IgD-negative memory B cell (primary cell): ENCODE measurements around the gene SPACA4. TPM values are rescaled to one million over a fixed set of nuclear protein-coding genes. Genes with fewer than 3 reads are reported as not detected.

ENCODE experiments used
- H3K27ac Mint-ChIP-seq, 3 donors: one replicate each; pipeline ENCODE4 v1.8.0; 2020 to 2022; ENCODE audit warnings: mild to moderate bottlenecking in 3 of 3, mixed read lengths in 3 of 3, moderate library complexity in 1 of 3
- H3K27me3 Mint-ChIP-seq: one replicate; pipeline ENCODE4 v1.8.0; 2021; ENCODE audit warnings: mixed read lengths
- H3K36me3 Mint-ChIP-seq: one replicate; pipeline ENCODE4 v1.8.0; 2020; ENCODE audit warnings: mild to moderate bottlenecking, mixed read lengths
- H3K4me1 Mint-ChIP-seq, 3 donors: one replicate each; pipeline ENCODE4 v1.8.0; 2020 to 2022; ENCODE audit warnings: mixed read lengths in 3 of 3, mild to moderate bottlenecking in 1 of 3
- H3K4me3 Mint-ChIP-seq, 4 donors: one replicate each; pipeline ENCODE4 v1.8.0; 2020 to 2022; ENCODE audit warnings: mild to moderate bottlenecking in 4 of 4, mixed read lengths in 4 of 4, moderate library complexity in 3 of 4
- H3K9me3 Mint-ChIP-seq, 3 donors: one replicate each; pipeline ENCODE4 v1.8.0; 2020 to 2021; ENCODE audit warnings: mixed read lengths in 3 of 3, mild to moderate bottlenecking in 1 of 3
- polyA plus RNA-seq: library from polyadenylated mRNA; unstranded; fragments of 300-500 nt; fragmentation: Illumina TruSeq; gene quantifications from one replicate; pipeline ENCODE4 v1.2.3, GENCODE V29; 2021

The SPACA4 gene
- polyA plus RNA-seq, 1 donor from 2014 or later = not detected

- Mint-ChIP-seq H3K27me3 (peaks cover 2% of the 10 kb centered on the region), H3K4me3 (no peak overlapping the region), H3K9me3 (no peaks in the 10 kb centered on the region)
These were observed 3.1 kb downstream of the SPACA4 start for GRCh38 chr19:48609571-48610108.

GRCh38 chr19:48611872-48612271 lies 5.3 kb downstream of the SPACA4 start:
- Mint-ChIP-seq H3K4me1 (peaks cover 7 to 16% (median 8%) of the 10 kb centered on the region in 3 donors), H3K36me3 (peaks cover 2% of the 10 kb centered on the region), H3K27me3 (peaks cover 2% of the 10 kb centered on the region), H3K9me3 (no peaks in the 10 kb centered on the region), H3K4me3 (no peak overlapping the region), H3K27ac (no peak overlapping the region)

More at GRCh38 chr19:48609571-48610108, 3.1 kb downstream of the SPACA4 start:
- Mint-ChIP-seq H3K27ac (no peak overlapping the region), H3K4me1 (peaks cover 4 to 13% (median 4%) of the 10 kb centered on the region in 3 donors), H3K36me3 (no peaks in the 10 kb centered on the region)

- Mint-ChIP-seq H3K36me3 (peaks cover 2% of the 10 kb centered on the region), H3K27me3 (peaks cover 2% of the 10 kb centered on the region), H3K4me3 (no peak overlapping the region), H3K4me1 (peaks cover 11 to 20% (median 16%) of the 10 kb centered on the region in 3 donors), H3K9me3 (no peaks in the 10 kb centered on the region), H3K27ac (peak overlapping the region in 2 of 3 donors; percentile 80 to 84)
These were observed 6.7 kb downstream of the SPACA4 start for GRCh38 chr19:48613024-48613851.

GRCh38 chr19:48613852-48614435 lies 7.4 kb downstream of the SPACA4 start:
- Mint-ChIP-seq H3K4me3 (peak overlapping the region in 1 of 4 donors; percentile 82), H3K27ac (peak overlapping the region in 2 of 3 donors; percentile 80 to 84), H3K36me3 (peaks cover 4% of the 10 kb centered on the region), H3K27me3 (no peaks in the 10 kb centered on the region), H3K9me3 (no peaks in the 10 kb centered on the region), H3K4me1 (peaks cover 12 to 22% (median 17%) of the 10 kb centered on the region in 3 donors)

- peak within 1 kb of the TSS in 2 of 3 donors; percentile 80 to 84 for H3K27ac Mint-ChIP-seq
- H3K36me3 Mint-ChIP-seq = peaks cover 4% of the 10 kb centered on the region
- no peaks in the 10 kb centered on the region for H3K27me3 Mint-ChIP-seq
- H3K9me3 Mint-ChIP-seq = no peaks in the 10 kb centered on the region
- H3K4me1 Mint-ChIP-seq = peaks cover 17 to 21% (median 18%) of the 10 kb centered on the region in 3 donors
- peak within 1 kb of the TSS in 2 of 4 donors; percentile 27 to 85 for H3K4me3 Mint-ChIP-seq
These were observed 8.1 kb downstream of the SPACA4 start, which contains the start of gene FAM83E for GRCh38 chr19:48614436-48615230. TSS of gene FAM83E (minus strand) at chr19:48615076. CDS start at chr19:48613372, 1,704 bp downstream.

GRCh38 chr19:48615231-48616040 lies 8.9 kb downstream of the SPACA4 start:
- H3K4me3 Mint-ChIP-seq = peak overlapping the region in 1 of 4 donors; percentile 85

GRCh38 chr19:48616041-48616436 lies 9.5 kb downstream of the SPACA4 start:
- peaks cover 4% of the 10 kb centered on the region for H3K36me3 Mint-ChIP-seq
- H3K4me1 Mint-ChIP-seq = peaks cover 21 to 25% (median 21%) of the 10 kb centered on the region in 3 donors
- no peaks in the 10 kb centered on the region for H3K27me3 Mint-ChIP-seq
- H3K27ac Mint-ChIP-seq = peak overlapping the region in 1 of 3 donors; percentile 91
- peak overlapping the region; percentile 25 to 85 (median 83) for H3K4me3 Mint-ChIP-seq
- no peaks in the 10 kb centered on the region for H3K9me3 Mint-ChIP-seq

More at GRCh38 chr19:48615231-48616040, 8.9 kb downstream of the SPACA4 start:
- H3K4me1 Mint-ChIP-seq = peaks cover 21 to 25% (median 21%) of the 10 kb centered on the region in 3 donors
- H3K36me3 Mint-ChIP-seq = peaks cover 4% of the 10 kb centered on the region
- H3K27ac Mint-ChIP-seq = peak overlapping the region in 1 of 3 donors; percentile 56
- H3K9me3 Mint-ChIP-seq = no peaks in the 10 kb centered on the region
- no peaks in the 10 kb centered on the region for H3K27me3 Mint-ChIP-seq

GRCh38 chr19:48616491-48617056 lies 10.0 kb downstream of the SPACA4 start:
- Mint-ChIP-seq H3K27me3 (no peaks in the 10 kb centered on the region), H3K9me3 (no peaks in the 10 kb centered on the region), H3K4me1 (peaks cover 21 to 25% (median 21%) of the 10 kb centered on the region in 3 donors), H3K36me3 (peaks cover 4% of the 10 kb centered on the region), H3K4me3 (peak overlapping the region; percentile 25 to 85 (median 83)), H3K27ac (peak overlapping the region in 1 of 3 donors; percentile 91)

- Mint-ChIP-seq H3K4me1 (peaks cover 21 to 27% (median 24%) of the 10 kb centered on the region in 3 donors), H3K27me3 (no peaks in the 10 kb centered on the region), H3K9me3 (no peaks in the 10 kb centered on the region), H3K27ac (peak overlapping the region; percentile 91 to 99 (median 96)), H3K4me3 (peak overlapping the region; percentile 85 to 99 (median 98)), H3K36me3 (peaks cover 4% of the 10 kb centered on the region)
These were observed 10.8 kb downstream of the SPACA4 start for GRCh38 chr19:48617146-48617937.

GRCh38 chr19:48618278-48618915 lies 11.9 kb downstream of the SPACA4 start:
- Mint-ChIP-seq H3K4me3 (peak overlapping the region; percentile 85 to 99 (median 98)), H3K36me3 (peaks cover 4% of the 10 kb centered on the region), H3K27ac (peak overlapping the region; percentile 89 to 99 (median 96)), H3K4me1 (peaks cover 23 to 31% (median 28%) of the 10 kb centered on the region in 3 donors), H3K27me3 (no peaks in the 10 kb centered on the region), H3K9me3 (no peaks in the 10 kb centered on the region)

GRCh38 chr19:48618916-48619691 lies 12.6 kb downstream of the SPACA4 start, which contains the start of the genes RPL18 and SPHK2:
TSS of gene RPL18 (minus strand) at chr19:48619178. CDS start at chr19:48619143, 35 bp downstream.
TSS of gene SPHK2 (plus strand) at chr19:48619506. CDS start at chr19:48620515, 1,009 bp downstream.
- H3K36me3 Mint-ChIP-seq = peaks cover 4% of the 10 kb centered on the region
- H3K9me3 Mint-ChIP-seq = no peaks in the 10 kb centered on the region
- no peaks in the 10 kb centered on the region for H3K27me3 Mint-ChIP-seq
- H3K4me3 Mint-ChIP-seq = peak within 1 kb of the TSS; percentile 85 to 99 (median 98)
- H3K27ac Mint-ChIP-seq = peak within 1 kb of the TSS; percentile 89 to 99 (median 96)
- H3K4me1 Mint-ChIP-seq = peaks cover 30 to 37% (median 30%) of the 10 kb centered on the region in 3 donors
